Fibroblast of skin of right biceps (primary cell): ENCODE data around the gene NPAS3.

Experiments used
- DNase-seq: peaks from one replicate; pipeline ENCODE4 v3.0.0-alpha.2; 2013

The NPAS3 gene

GRCh38 chr14:33736299-33736825, 797.7 kb downstream of the NPAS3 start:
- no peak for DNase-seq

GRCh38 chr14:33736979-33737378, 798.3 kb downstream of the NPAS3 start:
- no peak for DNase-seq

- peak; percentile 94 for DNase-seq
These were observed 798.8 kb downstream of the NPAS3 start for GRCh38 chr14:33737446-33737845.

- no peak for DNase-seq
These were observed 799.4 kb downstream of the NPAS3 start for GRCh38 chr14:33738029-33738428.

- no peak for DNase-seq
These were observed 799.8 kb downstream of the NPAS3 start for GRCh38 chr14:33738491-33738890.

- peak; percentile 31 for DNase-seq
These were observed 801.9 kb downstream of the NPAS3 start for GRCh38 chr14:33740531-33740930.

GRCh38 chr14:33742166-33742565, 803.5 kb downstream of the NPAS3 start:
- peak; percentile 40 for DNase-seq

- DNase-seq: no peak
These were observed 806.5 kb downstream of the NPAS3 start for GRCh38 chr14:33745163-33745562.

GRCh38 chr14:33747749-33748148, 809.1 kb downstream of the NPAS3 start:
- DNase-seq: no peak

GRCh38 chr14:33754261-33754660, 815.6 kb downstream of the NPAS3 start:
- peak; percentile 82 for DNase-seq

GRCh38 chr14:33755358-33755757, 816.7 kb downstream of the NPAS3 start:
- DNase-seq: no peak

GRCh38 chr14:33756833-33757232, 818.2 kb downstream of the NPAS3 start:
- no peak for DNase-seq

- DNase-seq: no peak
These were observed 819.9 kb downstream of the NPAS3 start for GRCh38 chr14:33758547-33758946.

GRCh38 chr14:33762161-33762851, 823.6 kb downstream of the NPAS3 start:
- DNase-seq: peak; percentile 47

- DNase-seq: peak; percentile 60
These were observed 826.4 kb downstream of the NPAS3 start for GRCh38 chr14:33764876-33765650.

- DNase-seq: peak; percentile 57
These were observed 829.1 kb downstream of the NPAS3 start for GRCh38 chr14:33767586-33768457.

- DNase-seq: peak; percentile 63
These were observed 829.8 kb downstream of the NPAS3 start for GRCh38 chr14:33768458-33768830.

- DNase-seq: no peak
These were observed 834.7 kb downstream of the NPAS3 start for GRCh38 chr14:33773205-33774030.

- no peak for DNase-seq
These were observed 835.5 kb downstream of the NPAS3 start for GRCh38 chr14:33774161-33774560.

- no peak for DNase-seq
These were observed 836.2 kb downstream of the NPAS3 start for GRCh38 chr14:33774723-33775470.

GRCh38 chr14:33776871-33777270, 838.2 kb downstream of the NPAS3 start:
- no peak for DNase-seq
